ENCODE results near the gene CCDC184. TPM values are rescaled to one million over a fixed set of nuclear protein-coding genes. Genes with fewer than 3 reads are reported as not detected.

Gene CCDC184
- total RNA-seq, 1 experiment from 2014 or later = 0.69 TPM

GRCh38 chr12:48157889-48158370 is 25.5 kb upstream of the CCDC184 start:
- BruUV-seq (replicated peaks) = no TSS peak
- CTCF ChIA-PET = interaction anchor here (0.8 to 1.0 kb wide), 2 partner anchors 38 to 216 kb away, joined by 3 read pairs; no protein-coding TSS in a partner anchor
- no peaks in the 10 kb centered on the region for H3K27me3 ChIP-seq (replicated peaks; ENCODE audit: insufficient read depth, low read depth, low read length, poor library complexity)
- POLR2A ChIA-PET (ENCODE audit: low non-redundant PET) = no interaction called here
- H3K9me3 ChIP-seq (ENCODE audit: low read depth, low read length, poor library complexity, severe bottlenecking) = no peaks in the 10 kb centered on the region
- peak overlapping the region; percentile 74 for H3K4me3 ChIP-seq (ENCODE audit: low read depth, low read length, poor library complexity, severe bottlenecking)
- TF ChIP-seq EZH2 (IDR thresholded peaks at IDR 0.05; ENCODE audit: borderline replicate concordance, low read depth, low read length, poor library complexity, severe bottlenecking) = no peak
- TF ChIP-seq CTCF (conservative IDR thresholded peaks at IDR 0.05; ENCODE audit: low read depth, low read length) = no peak
- intact Hi-C loops (cut with micrococcal nuclease; ENCODE audit: unreplicated experiment) = loop anchor here (5.0 kb wide), 1 partner anchor 51 kb away; the partner anchor contains the start of gene SENP1
- H3K4me1 ChIP-seq (ENCODE audit: insufficient read depth, low read length, poor library complexity, severe bottlenecking) = peaks cover 4% of the 10 kb centered on the region
- no peak for DNase-seq (ENCODE audit: low spot score)
- H3K27ac ChIP-seq (ENCODE audit: low read depth, low read length, poor library complexity, severe bottlenecking) = peak overlapping the region; percentile 52
- no peaks in the 10 kb centered on the region for H3K36me3 ChIP-seq (ENCODE audit: insufficient read depth, low read length, poor library complexity, severe bottlenecking)

GRCh38 chr12:48160046-48160445 is 23.4 kb upstream of the CCDC184 start:
- TF ChIP-seq EZH2 (IDR thresholded peaks at IDR 0.05; ENCODE audit: borderline replicate concordance, low read depth, low read length, poor library complexity, severe bottlenecking) (no peak), CTCF (conservative IDR thresholded peaks at IDR 0.05; ENCODE audit: low read depth, low read length) (no peak)
- CTCF ChIA-PET = no interaction called here
- intact Hi-C loops (cut with micrococcal nuclease; ENCODE audit: unreplicated experiment) = loop anchor here (10.0 kb wide), 1 partner anchor 445 kb away; no protein-coding TSS in a partner anchor
- DNase-seq (ENCODE audit: low spot score) = no peak
- Histone ChIP-seq H3K27me3 (replicated peaks; ENCODE audit: insufficient read depth, low read depth, low read length, poor library complexity) (no peaks in the 10 kb centered on the region), H3K36me3 (ENCODE audit: insufficient read depth, low read length, poor library complexity, severe bottlenecking) (no peaks in the 10 kb centered on the region), H3K27ac (ENCODE audit: low read depth, low read length, poor library complexity, severe bottlenecking) (no peak overlapping the region), H3K9me3 (ENCODE audit: low read depth, low read length, poor library complexity, severe bottlenecking) (no peaks in the 10 kb centered on the region), H3K4me1 (ENCODE audit: insufficient read depth, low read length, poor library complexity, severe bottlenecking) (peaks cover 4% of the 10 kb centered on the region), H3K4me3 (ENCODE audit: low read depth, low read length, poor library complexity, severe bottlenecking) (no peak overlapping the region)
- POLR2A ChIA-PET (ENCODE audit: low non-redundant PET) = no interaction called here
- no TSS peak for BruUV-seq (replicated peaks)

- BruUV-seq (replicated peaks) = no TSS peak
- Histone ChIP-seq H3K9me3 (ENCODE audit: low read depth, low read length, poor library complexity, severe bottlenecking) (no peaks in the 10 kb centered on the region), H3K27me3 (replicated peaks; ENCODE audit: insufficient read depth, low read depth, low read length, poor library complexity) (no peaks in the 10 kb centered on the region), H3K36me3 (ENCODE audit: insufficient read depth, low read length, poor library complexity, severe bottlenecking) (no peaks in the 10 kb centered on the region), H3K4me1 (ENCODE audit: insufficient read depth, low read length, poor library complexity, severe bottlenecking) (peaks cover 4% of the 10 kb centered on the region), H3K4me3 (ENCODE audit: low read depth, low read length, poor library complexity, severe bottlenecking) (no peak overlapping the region), H3K27ac (ENCODE audit: low read depth, low read length, poor library complexity, severe bottlenecking) (no peak overlapping the region)
- ChIA-PET CTCF (no interaction called here), POLR2A (ENCODE audit: low non-redundant PET) (no interaction called here)
- TF ChIP-seq CTCF (conservative IDR thresholded peaks at IDR 0.05; ENCODE audit: low read depth, low read length) (no peak), EZH2 (IDR thresholded peaks at IDR 0.05; ENCODE audit: borderline replicate concordance, low read depth, low read length, poor library complexity, severe bottlenecking) (no peak)
- no peak for DNase-seq (ENCODE audit: low spot score)
- intact Hi-C loops (cut with micrococcal nuclease; ENCODE audit: unreplicated experiment) = loop anchor here (10.0 kb wide), 1 partner anchor 446 kb away; no protein-coding TSS in a partner anchor
These were observed 22.6 kb upstream of the CCDC184 start for GRCh38 chr12:48160807-48161206.
